OCI-LY7 (cell line): ENCODE results near the gene MRNIP.

Experiments
- EZH2phosphoT487 ChIP-seq: fragments of 200-600 bp; sonication (generic); IDR thresholded peaks from 2 replicates; pipeline ENCODE4 v1.6.1; 2018; ENCODE audit warnings: low read depth, borderline replicate concordance, mild to moderate bottlenecking, mixed run types, antibody characterized with exemption, low read length, moderate library complexity, mixed read lengths
- TF ChIP-seq, protein P1 (sequence below): fragments of 200-600 bp; sonication (generic); conservative IDR thresholded peaks from 2 replicates; pipeline ENCODE4 v1.5.1; 2014; ENCODE audit warnings: mild to moderate bottlenecking, antibody characterized with exemption, low read length, moderate library complexity, mixed read lengths

- TF ChIP-seq, protein P1, sequence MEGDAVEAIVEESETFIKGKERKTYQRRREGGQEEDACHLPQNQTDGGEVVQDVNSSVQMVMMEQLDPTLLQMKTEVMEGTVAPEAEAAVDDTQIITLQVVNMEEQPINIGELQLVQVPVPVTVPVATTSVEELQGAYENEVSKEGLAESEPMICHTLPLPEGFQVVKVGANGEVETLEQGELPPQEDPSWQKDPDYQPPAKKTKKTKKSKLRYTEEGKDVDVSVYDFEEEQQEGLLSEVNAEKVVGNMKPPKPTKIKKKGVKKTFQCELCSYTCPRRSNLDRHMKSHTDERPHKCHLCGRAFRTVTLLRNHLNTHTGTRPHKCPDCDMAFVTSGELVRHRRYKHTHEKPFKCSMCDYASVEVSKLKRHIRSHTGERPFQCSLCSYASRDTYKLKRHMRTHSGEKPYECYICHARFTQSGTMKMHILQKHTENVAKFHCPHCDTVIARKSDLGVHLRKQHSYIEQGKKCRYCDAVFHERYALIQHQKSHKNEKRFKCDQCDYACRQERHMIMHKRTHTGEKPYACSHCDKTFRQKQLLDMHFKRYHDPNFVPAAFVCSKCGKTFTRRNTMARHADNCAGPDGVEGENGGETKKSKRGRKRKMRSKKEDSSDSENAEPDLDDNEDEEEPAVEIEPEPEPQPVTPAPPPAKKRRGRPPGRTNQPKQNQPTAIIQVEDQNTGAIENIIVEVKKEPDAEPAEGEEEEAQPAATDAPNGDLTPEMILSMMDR: no peak
- no peak for TF ChIP-seq EZH2phosphoT487
Measured at GRCh38 chr5:179804555-179804947, 54.1 kb downstream of the MRNIP start.
